GM21529 (cell line): ENCODE measurements around the gene SYN1.
"Not testable (repeated sequence)": the region's sequence is repeated elsewhere in the genome, so short reads cannot be mapped to it uniquely, and the experiment has no call there.

Experiments used
- ATAC-seq: cut with Tn5 transposase; IDR thresholded peaks from one replicate; pipeline ENCODE4 v1.9.1; 2021; ENCODE audit not compliant: unreplicated experiment

SYN1 gene

DNA sequence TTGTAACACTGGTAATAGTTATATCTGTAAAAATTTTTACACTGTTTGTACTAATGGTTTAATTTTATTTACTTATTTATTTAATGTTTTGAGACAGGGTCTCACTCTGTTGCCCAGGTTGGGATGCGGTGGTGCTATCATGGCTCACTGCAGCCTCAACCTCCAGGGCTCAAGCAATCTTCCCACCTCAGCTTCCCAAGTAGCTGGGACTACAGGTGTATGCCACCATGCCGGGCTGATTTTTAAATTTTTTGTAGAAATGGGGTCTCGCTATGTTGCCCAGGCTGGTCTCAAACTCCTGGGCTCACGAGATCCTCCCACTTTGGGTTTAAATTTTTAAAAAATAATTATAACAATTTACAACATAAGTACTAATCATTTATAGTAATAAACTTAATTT is 16.5 kb downstream of the SYN1 start:
- not testable (repeated sequence) for ATAC-seq

DNA sequence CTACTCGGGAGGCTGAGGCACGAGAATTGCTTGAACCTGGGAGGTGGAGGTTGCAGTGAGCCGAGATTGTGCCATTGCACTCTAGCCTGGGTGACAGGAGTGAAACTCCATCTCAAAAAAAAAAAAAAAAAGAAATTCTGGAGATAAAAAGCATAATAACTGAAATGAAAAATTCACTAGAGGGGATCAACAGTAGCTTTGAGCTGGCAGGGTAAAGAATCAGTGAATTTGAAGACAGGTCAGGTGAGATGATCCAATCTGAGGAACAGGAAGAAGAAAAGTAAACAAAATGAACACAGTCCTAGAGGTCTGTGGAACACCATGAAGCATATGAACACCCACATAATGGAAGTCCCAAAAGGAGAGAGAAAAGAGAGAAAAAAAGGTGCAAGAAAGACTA is 22.4 kb downstream of the SYN1 start:
- no peak for ATAC-seq

DNA sequence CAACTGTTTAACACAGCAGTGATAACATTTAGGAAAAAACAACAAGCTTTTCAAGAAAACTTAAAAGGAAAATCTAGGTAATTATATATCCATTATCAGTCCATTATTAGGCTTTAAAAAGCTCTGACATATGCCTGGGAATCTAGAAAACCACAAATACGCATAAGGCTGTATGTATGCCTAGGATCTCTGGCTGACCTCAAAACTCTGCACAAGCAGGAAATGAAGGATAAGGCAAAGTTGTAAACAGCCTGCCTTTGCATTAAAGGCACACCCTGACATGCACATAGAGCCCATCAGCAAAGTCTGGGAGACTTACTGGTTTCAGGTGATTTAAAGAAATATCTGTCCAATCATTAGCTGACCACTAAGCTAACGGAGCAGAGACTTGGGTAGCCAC is 23.4 kb downstream of the SYN1 start:
- no peak for ATAC-seq

DNA sequence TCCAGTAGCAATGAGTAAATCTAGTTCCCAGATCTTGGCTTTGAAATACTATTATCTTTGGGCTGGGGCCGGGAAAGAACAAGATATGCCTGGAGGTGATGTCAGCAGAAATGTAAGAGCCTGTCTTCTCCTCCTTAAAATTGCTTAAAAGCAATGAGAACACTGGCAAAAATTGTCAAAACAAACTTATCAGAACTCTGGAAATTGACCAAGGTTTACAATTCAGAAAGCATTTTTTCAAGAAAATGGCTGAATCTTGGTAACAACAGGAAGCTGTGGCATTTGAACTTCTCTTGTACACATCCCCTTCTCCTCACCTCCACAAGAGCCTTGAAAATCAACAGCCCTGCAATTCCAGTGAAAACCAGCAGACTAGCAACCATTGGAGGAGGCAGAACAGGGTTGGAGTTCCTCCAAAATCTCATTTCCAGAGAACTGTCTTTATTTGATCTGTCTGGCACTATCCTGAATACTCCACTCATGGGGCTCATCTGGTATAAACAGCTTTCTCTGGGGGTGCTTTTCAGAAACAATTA is 23.9 kb downstream of the SYN1 start:
- ATAC-seq: no peak

DNA sequence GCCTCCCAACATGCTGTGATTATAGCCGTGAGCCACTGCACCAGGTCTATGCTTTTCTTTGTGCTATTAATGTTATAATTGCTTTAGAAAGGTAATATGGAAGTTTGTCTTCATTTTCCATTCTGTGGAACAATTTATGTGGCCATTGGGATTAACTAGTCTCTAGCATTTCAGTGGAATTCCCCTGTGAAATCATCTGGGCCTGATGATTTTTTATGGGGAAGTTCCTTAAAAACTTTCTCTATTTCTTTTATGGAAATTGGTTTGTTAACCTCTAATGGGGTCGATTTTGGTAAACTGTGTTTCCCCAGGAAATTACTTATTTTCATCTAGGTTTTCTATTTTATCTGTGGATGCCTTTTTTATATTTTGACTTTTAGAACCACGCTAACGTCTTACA is 26.1 kb downstream of the SYN1 start:
- no peak for ATAC-seq

DNA sequence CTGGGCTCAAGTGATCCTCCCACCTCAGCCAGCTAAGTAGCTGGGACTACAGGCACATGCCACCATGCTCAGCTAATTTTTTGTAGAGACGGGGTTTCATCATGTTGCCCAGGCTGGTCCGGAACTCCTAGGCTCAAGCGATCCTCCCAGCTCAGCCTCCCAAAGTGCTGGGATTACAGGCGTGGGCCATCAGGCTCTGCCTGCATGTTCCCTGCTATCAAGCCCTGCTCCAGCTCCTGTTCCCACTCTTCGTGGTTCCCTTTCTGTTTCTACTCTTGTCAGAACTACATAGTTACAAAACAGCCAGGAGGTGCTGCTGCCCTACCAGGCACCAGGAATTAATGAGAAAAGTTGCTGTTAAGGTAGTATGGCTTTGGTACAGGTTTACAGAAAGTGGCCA is 28.7 kb downstream of the SYN1 start:
- ATAC-seq: no peak

DNA sequence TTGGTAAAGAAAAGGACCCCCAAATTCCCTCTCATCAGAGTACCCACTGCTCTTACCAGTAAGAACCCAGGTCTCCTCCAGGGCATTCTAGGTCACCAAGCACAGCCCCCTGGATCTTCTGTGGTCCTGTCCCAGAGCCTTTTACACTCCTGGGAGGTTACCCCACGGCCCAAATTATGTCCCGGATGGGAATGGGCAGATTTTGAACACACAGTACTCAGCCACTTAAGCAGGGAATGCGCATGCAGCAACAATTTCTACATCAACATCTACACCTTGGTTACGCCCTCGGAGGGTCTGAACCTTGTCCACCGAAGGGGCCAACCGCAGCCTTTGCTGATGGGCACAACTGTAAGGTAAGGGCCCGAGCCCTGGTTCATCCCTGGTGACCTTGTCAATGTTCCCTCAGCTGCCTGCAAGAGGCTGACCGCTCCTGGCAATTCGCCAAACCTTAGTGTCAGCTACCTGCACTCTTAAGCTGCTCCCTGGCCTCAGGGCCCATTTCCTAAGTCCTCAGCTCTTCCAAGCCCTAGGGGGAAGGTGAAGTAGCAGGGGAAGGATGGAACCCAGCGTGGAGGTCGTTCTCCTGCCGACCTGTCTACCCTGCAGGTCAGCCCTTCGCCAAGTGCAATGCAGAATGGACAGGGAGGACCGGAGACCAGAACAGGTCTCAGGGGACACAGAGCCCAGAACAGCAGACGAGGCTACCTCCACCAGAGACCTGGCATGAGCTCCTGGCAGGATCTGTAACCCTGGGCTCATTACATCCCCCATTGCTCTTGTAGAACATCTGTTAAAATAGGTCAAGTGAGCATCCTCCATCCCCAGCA is 31.5 kb downstream of the SYN1 start:
- no peak for ATAC-seq

DNA sequence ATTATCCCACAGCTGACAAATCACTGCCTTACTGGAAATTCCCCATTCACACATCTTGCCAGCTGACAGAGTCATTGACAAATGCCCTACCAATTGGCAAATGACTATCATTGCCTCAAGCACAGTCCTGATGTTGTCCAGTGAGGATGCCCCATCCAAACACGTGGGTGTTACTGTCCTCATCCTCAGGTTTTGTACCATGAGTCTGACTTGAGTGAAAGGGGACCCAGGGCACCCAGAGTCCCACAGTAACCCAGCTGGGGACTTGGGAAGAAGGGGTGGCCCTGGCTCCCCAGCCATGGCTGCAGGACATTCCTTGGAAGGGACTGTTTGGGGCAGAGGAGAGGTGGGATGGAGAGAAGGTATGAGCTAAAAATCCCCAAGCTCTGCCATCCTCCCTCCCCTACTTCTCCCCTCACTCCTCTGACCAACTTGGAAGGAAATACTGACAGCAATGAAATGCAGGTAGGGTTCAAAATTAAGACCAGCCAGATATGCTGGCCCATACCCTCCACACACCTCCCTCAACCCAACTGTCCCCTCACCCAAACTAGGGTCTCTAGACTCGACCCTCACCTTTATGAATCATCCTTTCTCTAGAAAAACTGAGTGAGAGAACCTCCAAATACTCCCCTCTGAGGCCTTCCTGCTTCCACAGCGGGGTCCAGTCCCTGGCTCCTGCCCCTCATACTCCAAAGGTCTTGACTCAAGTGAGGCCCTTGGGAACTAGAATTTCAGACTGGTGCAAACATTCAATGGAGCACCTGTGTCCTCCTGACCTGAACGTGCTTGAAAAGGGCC is 32.4 kb downstream of the SYN1 start:
- no peak for ATAC-seq

DNA sequence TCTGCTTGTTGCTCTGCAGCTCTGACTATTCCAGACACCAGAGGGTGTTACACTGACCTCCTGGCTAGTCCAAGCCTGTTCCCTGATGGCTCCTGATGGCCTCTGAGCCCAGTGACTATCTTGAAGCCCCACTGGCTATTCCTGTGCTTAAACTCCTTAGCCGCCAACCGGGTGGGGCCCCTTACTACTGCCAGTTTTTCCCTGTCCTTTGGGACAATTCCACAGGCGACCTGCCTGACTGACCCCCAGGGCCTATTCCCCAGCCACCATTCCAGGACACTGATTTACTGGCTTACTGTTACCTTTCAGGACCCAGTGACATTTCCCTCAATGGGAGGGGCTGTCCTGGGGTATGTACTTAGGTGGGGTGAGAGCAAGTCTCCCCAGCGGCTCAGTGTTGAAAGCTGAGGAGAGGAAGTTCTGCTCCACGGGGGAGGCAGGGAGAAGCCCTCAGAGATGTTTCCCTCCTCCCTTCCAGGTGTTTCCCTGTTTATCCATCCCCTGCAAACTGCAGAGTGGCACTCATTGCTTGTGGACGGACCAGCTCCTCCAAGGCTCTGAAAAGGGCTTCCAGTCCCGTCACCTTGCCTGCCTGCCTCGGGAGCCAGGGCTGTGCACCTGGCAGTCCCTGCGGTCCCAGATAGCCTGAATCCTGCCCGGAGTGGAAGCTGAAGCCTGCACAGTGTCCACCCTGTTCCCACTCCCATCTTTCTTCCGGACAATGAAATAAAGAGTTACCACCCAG is 33.4 kb downstream of the SYN1 start:
- ATAC-seq: no peak

DNA sequence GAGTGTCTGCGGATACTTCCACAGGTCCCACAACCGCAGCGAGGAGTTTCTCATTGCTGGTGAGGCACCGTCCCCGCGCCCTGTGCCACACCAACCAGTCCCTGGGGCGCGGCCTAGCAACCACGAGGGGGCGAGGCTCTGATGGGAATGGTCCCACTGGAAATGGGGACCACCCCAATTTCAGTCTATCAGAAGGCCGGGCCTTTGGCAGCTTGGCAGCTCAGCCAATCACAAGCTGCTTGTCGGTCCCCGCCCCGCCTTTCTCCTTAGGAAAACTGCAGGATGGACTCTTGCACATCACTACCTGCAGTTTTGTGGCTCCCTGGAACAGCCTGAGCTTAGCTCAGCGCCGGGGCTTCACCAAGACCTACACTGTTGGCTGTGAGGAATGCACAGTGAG is 34.4 kb downstream of the SYN1 start:
- ATAC-seq: no peak

DNA sequence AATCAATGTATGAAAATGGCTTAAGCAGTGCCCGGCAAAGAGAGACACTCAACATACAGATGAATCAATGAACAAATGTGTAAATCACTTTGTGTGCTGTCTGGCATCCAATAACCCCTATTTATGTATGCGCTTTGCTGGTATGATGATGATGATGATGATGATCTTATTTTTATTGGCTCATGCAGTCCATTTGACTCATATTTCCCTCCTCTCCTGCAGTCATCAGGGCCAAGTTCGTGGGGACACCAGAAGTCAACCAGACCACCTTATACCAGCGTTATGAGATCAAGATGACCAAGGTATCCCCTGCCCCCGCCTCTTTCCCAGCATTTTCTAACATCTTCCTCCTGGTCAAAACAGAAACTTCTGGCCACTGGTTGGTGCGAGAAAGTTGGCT is 34.9 kb downstream of the SYN1 start:
- no peak for ATAC-seq

DNA sequence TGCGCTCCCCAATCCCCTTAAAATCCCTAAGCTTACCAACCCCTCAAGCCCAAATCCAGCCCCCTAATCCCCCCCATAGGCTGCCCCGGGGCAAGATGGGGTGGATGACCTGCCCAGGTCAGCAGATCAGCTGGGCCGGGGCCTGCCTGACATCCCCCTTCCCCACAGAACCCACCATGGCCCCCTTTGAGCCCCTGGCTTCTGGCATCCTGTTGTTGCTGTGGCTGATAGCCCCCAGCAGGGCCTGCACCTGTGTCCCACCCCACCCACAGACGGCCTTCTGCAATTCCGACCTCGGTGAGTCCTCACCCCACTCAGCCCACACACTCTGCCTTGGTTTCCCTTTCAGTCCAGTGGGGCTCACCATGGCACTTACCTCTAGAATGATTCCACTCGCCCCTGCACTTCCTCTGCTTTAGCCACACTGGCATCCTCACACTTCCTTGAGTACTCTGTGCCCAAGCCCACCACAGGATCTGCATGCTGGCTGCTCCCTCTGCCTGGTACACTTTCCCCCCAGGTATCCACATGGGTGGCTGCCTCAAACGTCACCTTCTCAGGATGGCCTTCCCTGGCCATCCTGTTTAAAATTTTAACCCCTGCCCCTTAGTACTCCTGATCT is 36.3 kb downstream of the SYN1 start:
- ATAC-seq: no peak

DNA sequence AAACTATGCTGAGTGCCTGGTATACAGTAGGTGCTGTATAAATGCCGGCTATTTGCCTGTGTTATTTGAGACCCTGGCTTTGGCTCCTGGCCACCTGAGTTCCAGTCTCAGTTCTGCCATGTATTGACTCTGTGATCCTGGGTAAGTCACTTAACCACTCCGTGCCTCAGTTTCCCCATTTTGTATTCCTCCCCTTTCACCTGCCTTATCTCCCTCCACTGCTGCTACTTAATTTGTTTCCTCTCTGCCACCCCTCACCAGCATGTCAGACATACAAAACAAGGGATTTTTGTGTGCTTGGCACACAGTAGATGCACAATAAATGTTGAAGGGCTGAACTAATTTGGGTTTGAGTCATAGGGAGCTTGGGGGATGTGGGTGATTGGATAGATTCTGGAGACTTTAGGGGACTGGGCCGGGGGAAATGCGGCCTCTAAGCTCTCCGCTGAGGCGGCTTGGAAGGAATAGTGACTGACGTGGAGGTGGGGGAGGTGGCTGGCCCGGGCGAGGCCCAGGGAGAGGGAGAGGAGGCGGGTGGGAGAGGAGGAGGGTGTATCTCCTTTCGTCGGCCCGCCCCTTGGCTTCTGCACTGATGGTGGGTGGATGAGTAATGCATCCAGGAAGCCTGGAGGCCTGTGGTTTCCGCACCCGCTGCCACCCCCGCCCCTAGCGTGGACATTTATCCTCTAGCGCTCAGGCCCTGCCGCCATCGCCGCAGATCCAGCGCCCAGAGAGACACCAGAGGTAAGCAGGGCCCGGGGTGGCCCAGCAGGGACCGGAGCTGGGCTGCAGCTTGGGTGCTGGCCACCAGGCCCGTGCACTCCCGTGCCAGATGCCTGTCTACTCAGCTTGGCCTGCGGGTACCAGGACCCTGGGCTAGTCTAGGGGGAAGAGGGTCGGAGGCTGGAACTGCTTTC is 37.7 kb downstream of the SYN1 start, which contains the start of gene TIMP1:
TSS of gene TIMP1 (plus strand) at position 706 of the 917 bp plus-strand sequence. CDS start 980 bp downstream, outside the sequence.
- peak; percentile 91 for ATAC-seq

DNA sequence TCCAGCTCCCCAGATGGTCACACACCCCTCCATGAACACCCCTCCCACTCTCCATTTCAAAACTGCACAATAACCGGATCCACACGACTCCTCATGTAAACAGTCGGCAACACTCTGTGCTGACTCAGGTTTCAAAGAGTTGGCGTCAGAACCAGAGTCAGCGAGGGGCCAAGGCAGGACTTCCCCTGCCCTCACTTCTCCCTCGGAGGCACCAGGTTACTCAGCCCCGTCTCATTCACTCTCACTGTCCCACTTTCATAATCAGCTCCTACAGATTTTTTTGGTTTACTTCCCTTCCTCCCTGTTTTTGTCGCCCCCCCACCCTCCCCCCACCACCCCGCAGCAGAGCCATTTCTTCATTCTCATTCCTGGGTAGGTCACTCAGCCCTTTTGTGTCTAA is 40.1 kb downstream of the SYN1 start:
- no peak for ATAC-seq

DNA sequence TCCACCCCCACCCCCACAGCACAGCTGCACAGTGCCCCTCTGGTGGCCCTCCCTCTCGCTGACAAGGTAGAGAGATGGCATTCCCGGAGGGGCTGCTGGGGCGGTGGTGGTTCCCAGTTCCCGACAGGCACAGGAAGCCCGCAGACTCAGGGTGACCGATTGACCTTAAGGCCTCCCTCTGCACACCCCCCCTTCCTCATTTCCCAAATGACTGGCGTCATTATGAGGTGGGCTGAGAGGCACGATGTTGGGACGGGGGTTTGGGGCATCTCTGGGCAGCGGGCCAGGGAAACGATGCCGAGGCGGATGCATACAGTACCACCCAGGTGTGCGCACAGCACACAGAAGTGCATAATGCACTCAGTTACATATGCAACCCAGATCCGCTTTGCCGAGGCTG is 41.0 kb downstream of the SYN1 start:
- no peak for ATAC-seq

DNA sequence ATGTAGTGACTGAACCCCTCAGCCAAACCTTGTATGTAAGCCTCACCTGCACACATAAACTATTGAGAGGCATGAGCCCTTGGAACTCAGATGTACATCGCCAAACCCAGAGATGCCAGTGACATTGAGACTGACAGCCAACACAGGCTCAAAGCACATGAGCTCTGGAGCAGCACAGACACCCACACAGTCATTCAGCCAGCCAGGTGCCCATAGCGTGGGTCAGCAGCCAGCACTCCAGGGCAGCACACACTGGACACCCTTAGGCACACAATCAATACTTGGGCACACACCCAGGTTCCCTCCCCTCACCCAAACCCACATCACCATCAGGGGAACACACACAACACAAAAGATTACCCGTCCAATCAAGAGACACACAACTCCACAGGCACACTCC is 41.8 kb downstream of the SYN1 start:
- ATAC-seq: no peak

DNA sequence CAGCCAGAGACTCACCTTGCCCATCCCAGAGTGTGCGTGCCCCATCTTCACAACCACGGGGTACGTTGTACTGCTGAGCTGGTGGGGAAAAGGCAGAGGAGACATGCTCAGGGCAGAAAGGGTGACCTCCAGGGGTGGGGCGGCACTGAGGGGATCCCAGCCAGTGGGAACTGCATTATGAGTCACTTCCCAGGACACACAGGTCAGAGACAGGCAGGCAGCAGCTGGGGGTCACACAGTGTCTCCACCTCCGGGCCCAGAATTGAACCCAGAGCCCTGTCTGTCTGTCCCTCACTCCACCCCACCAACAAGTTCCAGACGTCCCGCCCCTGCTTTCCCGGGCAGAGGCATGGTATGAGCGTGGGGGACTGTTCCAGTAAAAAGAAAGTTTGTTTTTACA is 42.2 kb downstream of the SYN1 start:
- no peak for ATAC-seq

DNA sequence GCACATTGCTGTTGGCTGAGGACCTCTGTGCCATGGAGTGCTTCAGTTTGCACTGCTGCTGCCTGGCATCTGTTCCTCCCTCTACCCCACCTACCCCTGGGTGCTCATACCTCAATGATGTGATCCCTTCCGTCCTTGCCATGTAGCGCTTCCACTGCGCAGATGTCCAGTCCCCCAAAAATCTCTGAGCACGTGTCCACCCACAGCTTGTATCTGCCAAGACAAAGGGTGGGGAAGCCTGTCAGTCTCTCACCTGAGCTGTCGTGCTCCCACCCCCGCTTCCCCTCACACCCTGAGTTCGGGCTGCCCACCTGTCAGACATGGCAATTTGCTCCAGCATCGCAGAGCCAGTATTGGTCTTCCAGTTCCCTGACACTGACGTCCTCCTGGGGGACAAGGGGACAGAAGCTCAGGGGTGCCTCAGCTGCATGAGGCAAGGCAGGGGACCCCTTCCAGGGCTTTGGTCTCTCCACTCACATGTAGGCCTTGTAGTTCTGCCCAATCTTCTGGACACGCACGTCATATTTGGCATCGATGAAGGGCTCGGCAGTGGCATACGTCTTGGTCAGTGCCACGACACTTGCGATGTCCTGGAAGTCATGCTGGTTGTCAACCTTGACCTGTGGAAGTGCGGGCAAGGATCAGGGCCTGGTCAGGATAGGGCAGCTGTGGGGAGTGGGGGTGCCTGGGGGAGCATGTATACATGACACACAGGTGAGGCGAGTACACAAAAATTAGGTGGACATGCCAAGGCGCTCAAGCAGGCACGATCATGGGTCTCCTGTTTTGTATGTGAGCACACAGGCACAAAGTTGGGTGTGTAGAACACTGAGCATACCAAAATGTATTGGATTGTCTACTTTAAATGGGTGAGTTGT is 43.4 kb downstream of the SYN1 start:
- no peak for ATAC-seq
